GM18526 (cell line): Measurements from ENCODE around the gene HNRNPA1.
A peak's percentile ranks its signal among the peaks of the same experiment; 100 is the strongest.

Experiments used
- POLR2A ChIP-seq: IDR thresholded peaks from 3 replicates; pipeline ENCODE4 v1.6.1; 2011; ENCODE audit not compliant: insufficient read length; ENCODE audit errors: extremely low read depth

Gene HNRNPA1

DNA sequence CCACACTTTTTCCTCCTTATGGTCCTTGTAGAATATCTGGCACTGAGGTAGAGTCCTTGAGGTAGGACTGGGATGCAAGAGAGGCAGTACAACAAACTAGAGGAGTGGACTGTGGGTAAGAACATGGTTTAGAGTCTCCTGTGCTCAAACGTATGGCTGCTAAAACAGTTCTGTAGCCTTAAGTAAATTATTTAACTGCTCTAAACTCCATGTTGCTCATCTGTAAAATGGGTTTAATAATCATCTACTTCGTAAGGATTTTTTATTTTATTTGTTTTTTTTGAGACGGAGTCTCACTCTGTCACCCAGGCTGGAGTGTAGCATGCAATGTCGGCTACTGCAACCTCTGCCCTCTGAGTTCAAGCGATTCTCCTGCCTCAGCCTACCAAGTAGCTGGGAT, 40.8 kb downstream of the HNRNPA1 start:
- no peak for TF ChIP-seq POLR2A

DNA sequence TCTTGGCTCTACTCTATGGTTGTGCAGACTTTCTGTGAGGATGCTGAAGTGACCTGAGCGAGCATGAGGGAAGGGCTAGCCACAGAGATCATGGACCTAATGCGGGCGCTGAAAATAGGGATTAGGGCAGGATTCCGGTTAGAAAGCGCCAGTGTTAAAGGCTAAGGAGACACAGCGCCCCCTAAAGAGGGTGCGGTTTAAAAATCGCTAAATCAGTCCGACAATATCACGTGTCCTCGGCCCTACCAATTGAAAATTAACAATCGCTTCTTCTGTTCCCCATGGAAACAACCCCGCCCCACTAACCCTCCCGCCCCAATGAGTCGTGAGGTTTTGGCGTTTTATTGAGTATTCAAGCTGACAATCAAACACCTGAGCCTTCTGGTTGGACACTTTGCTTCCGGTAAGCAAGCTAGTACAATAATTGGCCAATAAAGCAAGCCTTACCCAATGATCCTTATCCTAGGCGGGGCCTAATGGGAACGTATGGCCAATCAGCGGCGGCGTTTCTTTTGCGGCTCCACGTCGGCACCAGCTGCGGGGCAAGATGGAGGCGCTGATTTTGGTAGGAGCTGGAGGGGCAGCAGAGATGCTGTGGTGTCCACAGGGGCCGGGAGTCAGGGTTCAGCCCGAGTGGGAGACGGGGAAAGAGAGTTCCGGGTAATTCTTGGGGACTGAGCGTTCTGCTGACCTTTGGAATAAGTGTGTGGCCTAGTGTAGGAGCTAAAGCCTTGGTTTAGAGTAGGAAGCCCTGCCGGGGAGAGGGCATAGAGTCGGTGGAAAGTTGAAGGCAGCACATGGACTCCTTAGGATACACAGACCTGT, 44.3 kb downstream of the HNRNPA1 start, which contains the start of gene COPZ1:
Gene COPZ1 (plus strand): TSS at position 515 of the 825 bp plus-strand sequence. CDS start 33 bp downstream, at position 548.
- peak; percentile 76 for TF ChIP-seq POLR2A

DNA sequence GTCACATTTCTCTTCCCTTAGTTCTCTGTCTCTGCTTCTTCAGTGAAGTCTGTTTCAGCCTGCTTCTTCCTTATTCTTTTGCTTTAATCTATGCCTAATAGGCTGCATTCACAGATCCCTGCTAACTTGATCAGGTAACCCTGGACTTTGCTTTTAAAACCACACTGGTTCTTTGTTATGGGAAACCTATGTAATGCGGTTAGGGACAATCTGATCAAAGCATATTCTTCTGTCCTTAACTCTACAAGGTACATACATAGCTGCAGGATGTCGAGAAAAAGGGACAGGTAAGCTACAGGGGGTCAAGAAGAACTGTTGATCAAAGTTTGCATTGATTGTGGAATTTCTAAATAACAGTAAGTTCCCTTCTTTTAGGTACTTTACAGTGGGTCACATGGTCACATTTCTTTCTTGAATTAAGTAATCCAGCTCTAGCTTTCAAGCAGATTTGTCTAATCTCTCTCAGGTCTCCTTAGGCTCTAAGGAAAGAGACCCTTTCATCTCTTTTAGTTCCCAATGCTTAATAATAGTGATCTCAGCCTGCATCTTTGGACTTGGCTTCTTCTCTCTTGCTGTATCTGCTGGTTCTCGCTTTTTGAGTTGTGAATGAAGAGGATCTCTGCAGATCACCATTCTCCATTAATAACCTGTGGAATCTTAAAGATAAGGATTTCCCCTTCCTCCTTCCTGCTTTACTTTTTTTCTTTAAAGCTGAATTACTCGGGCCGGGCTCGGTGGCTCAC, 48.2 kb downstream of the HNRNPA1 start:
- no peak for TF ChIP-seq POLR2A

DNA sequence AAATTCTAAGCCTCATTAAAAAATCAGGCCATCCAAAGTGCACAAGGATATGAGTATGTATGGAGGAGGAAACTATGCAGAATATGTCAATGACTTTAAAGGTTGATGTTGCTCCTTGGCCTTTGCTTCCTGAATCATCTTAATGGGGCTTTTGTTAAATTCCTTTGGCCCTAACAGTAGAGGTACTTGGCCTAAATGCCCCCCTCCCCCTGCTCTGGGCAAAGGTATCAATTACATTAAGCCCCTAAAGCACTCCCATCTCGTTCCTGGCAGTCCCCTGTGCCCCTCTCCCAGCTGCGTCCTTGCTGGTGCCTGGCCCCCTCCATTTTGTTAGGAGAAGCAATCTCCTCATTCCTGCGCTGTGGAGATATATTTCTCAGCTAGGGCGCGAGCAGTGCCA, 49.2 kb downstream of the HNRNPA1 start:
- no peak for TF ChIP-seq POLR2A

DNA sequence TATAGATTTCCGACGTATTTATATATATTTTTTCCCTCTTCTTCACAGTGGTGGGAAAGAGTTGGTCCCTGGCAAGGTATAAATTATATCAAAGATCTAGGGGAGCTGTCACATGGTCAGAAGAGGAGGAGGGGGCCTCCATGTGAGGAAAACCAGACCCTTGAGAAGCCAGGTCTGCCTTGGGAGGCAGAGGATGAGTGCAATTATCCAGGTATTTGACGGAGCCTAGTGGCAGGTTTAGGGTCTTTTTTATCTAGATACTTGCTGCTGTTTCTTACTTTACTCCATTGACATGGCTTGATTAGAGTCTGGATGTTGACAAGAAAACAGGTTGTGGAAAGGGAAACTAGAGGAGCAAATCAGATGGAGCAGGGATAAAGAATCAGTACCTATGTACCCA, 49.9 kb downstream of the HNRNPA1 start:
- TF ChIP-seq POLR2A: no peak

DNA sequence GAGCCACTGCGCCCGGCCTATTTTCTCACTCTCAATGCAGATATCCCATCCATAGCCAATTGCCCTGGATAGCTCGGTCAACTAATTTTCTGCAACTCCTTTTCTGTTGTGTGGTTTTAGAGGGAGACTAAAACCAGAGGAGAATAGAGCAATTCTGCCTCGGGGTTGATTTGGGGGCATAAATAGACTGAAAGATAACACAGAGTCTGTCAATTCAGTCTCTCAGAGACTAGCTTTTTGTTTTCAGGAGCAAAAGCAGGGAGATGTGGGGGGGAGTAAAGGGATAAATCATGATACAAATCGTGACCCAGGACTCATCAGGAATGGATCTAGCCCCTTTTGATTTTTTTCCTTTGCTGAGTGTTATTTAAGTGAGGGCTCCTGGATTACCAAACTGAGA, 50.9 kb downstream of the HNRNPA1 start:
- no peak for TF ChIP-seq POLR2A

DNA sequence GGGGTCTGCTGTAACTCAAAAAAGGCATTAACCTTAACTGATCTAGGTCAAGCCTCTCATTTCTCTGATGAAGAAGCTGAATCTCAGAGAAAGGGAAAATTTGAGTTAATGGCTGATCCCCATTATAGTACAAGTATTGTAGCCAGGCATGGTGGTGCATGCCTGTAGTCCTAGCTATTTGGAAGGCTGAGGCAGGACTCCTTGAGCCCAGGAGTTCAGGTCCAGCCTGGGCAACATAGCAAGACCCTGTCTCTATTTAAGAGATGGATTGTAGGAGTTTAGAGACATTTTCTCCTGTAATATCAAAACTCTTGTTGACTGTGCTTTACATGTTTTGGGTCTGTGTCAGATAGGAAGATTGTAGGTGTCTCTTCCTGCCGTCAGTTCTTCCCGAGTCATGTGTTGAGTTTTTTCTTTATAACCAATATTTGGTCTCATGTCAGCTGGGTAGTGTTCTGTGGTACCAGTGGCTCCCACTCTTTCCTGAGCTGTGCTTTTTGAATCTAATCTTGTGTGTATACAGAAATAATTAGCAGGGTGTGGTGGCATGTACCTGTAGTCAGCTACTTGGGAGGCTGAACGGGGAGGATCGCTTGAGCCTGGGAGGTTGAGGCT, 53.0 kb downstream of the HNRNPA1 start:
- no peak for TF ChIP-seq POLR2A
